ENCODE measurements around the gene SERPINA9. TPM values are rescaled to one million over a fixed set of nuclear protein-coding genes. Genes with fewer than 3 reads are reported as not detected.

The SERPINA9 gene
- total and polyA plus RNA-seq, 2 of the 8 experiments (the other 6 are each of a cell fraction or from before 2014, with no cell fraction given): not detected

- Histone ChIP-seq H2BK15ac (ENCODE audit: low read length) (no peak within 1 kb of the TSS), H3K18ac (ENCODE audit: extremely low read depth, low read length) (no peak within 1 kb of the TSS), H3K14ac (ENCODE audit: insufficient read length) (no peak within 1 kb of the TSS), H3K23ac (ENCODE audit: insufficient read length) (no peak within 1 kb of the TSS), H4K91ac (replicated peaks; ENCODE audit: insufficient read length, low read length) (no peak within 1 kb of the TSS), H3K9me3 (ENCODE audit: insufficient read depth in 2 of 2, low read depth in 1 of 2, low read length in 1 of 2) (no peaks in the 10 kb centered on the region), H2BK20ac (ENCODE audit: low read length) (no peak within 1 kb of the TSS), H3K4me3 (ENCODE audit: extremely low read depth in 1 of 4, insufficient read depth in 2 of 4, low read depth in 3 of 4, low read length in 4 of 4) (no peak within 1 kb of the TSS), H3K56ac (replicated peaks; ENCODE audit: insufficient read length, low read depth, low read length) (no peak within 1 kb of the TSS), H3K36me3 (ENCODE audit: control insufficient read depth in 2 of 4, insufficient read depth in 4 of 4, low read length in 3 of 4) (no peaks in the 10 kb centered on the region; a peak in 1 of 8 replicates), H3K27ac (ENCODE audit: low read depth, low read length) (no peak within 1 kb of the TSS), H2AFZ (ENCODE audit: low read length) (no peak within 1 kb of the TSS), H3K9ac (replicated peaks in 1 of 4; ENCODE audit: extremely low read depth in 1 of 4, low read depth in 3 of 4, low read length in 3 of 4) (no peak within 1 kb of the TSS; a peak in 1 of 7 replicates), H3K23me2 (ENCODE audit: low read depth, low read length) (no peaks in the 10 kb centered on the region), H4K20me1 (replicated peaks in 1 of 2; ENCODE audit: control insufficient read depth in 1 of 2, insufficient read depth in 2 of 2, low read length in 2 of 2) (no peaks in the 10 kb centered on the region), H3K27me3 (replicated peaks in 1 of 4; ENCODE audit: control insufficient read depth in 3 of 4, extremely low read depth in 1 of 4, insufficient read depth in 3 of 4, low read length in 3 of 4) (no peaks in the 10 kb centered on the region), H4K5ac (ENCODE audit: insufficient read length, low read depth, low read length) (no peak within 1 kb of the TSS), H3K4me1 (replicated peaks in 1 of 4; ENCODE audit: control insufficient read depth in 3 of 4, insufficient read depth in 4 of 4, low read length in 3 of 4) (no peaks in the 10 kb centered on the region), H2AK5ac (ENCODE audit: low read depth, low read length) (no peak within 1 kb of the TSS), H2BK5ac (ENCODE audit: low read depth, low read length) (no peak within 1 kb of the TSS), H3K4me2 (ENCODE audit: insufficient read depth in 1 of 2, low read depth in 2 of 2, low read length in 2 of 2) (no peak within 1 kb of the TSS), H3K79me2 (ENCODE audit: control insufficient read depth in 1 of 2, insufficient read depth in 2 of 2, low read length in 2 of 2) (no peaks in the 10 kb centered on the region), H3K79me1 (ENCODE audit: low read depth, low read length) (no peaks in the 10 kb centered on the region; the same call in 1 of the 2 replicates), H2BK12ac (ENCODE audit: low read depth, low read length) (no peak within 1 kb of the TSS), H3K4ac (replicated peaks; ENCODE audit: insufficient read length, low read depth, low read length) (no peak within 1 kb of the TSS), H4K8ac (ENCODE audit: extremely low read depth, insufficient read depth, low read length) (no peak within 1 kb of the TSS), H2BK120ac (replicated peaks; ENCODE audit: low read depth, low read length) (no peak within 1 kb of the TSS)
- WGBS, 2 experiments (ENCODE audit: extremely low coverage in 1 of 2, insufficient coverage in 1 of 2, insufficient read length in 1 of 2, insufficient replicate concordance in 2 of 2, low coverage in 1 of 2, low lambda C conversion rate in 2 of 2, missing lambda C conversion rate in 1 of 2): 85% methylated on average over 3 of the region's 3 CpGs; no CpG with 5 or more reads in 1 of the 2 experiments
- ChIA-PET CTCF (ENCODE audit: partially characterized antibody) (interaction anchor here (1.7 kb wide), 1 partner anchor 75 kb away, joined by 5 read pairs; no protein-coding TSS in a partner anchor), POLR2A (ENCODE audit: partially characterized antibody) (no interaction called here)
- FAIRE-seq: no peak
- DNase-seq (ENCODE audit: low read depth in 1 of 2, low spot score in 2 of 2): no peak
- TF ChIP-seq TCF12 (IDR thresholded peaks at IDR 0.05; ENCODE audit: low read depth, low read length) (no peak), MAX (IDR thresholded peaks at IDR 0.05) (no peak), CTBP2 (IDR thresholded peaks at IDR 0.05; ENCODE audit: borderline replicate concordance, insufficient read depth, insufficient read length, low read length) (no peak), YY1 (IDR thresholded peaks at IDR 0.05; ENCODE audit: low read depth, low read length) (no peak), ATF3 (IDR thresholded peaks at IDR 0.05; ENCODE audit: insufficient read depth, low read depth, low read length) (no peak)
Observed at GRCh38 chr14:94509356-94509755, 33.4 kb upstream of the SERPINA9 start, which contains the start of gene SERPINA12. Gene SERPINA12, minus strand, starts transcription at chr14:94509469. Its CDS starts 11,072 bp downstream, at chr14:94498397.

All from H1 (cell line).